ENCODE data around the gene LRIT1.

Gene LRIT1

GRCh38 chr10:84254552-84255478 lies 13.5 kb upstream of the LRIT1 start:
- FAIRE-seq, result no peak

GRCh38 chr10:84248794-84249193 lies 7.4 kb upstream of the LRIT1 start:
- FAIRE-seq, result no peak

- FAIRE-seq, result no peak
Observed at GRCh38 chr10:84247496-84247895, 6.2 kb upstream of the LRIT1 start.

GRCh38 chr10:84244651-84245270 lies 3.4 kb upstream of the LRIT1 start, which contains the start of gene RGR:
Gene RGR (plus strand): TSS chr10:84245053. CDS start chr10:84245091, 38 bp downstream.
- no peak for FAIRE-seq

GRCh38 chr10:84243759-84244158 lies 2.4 kb upstream of the LRIT1 start:
- FAIRE-seq, result no peak

GRCh38 chr10:84238909-84239308 lies 2.4 kb downstream of the LRIT1 start:
- FAIRE-seq, result no peak

GRCh38 chr10:84237199-84238051 lies 3.9 kb downstream of the LRIT1 start:
- FAIRE-seq, result no peak

- no peak for FAIRE-seq
Observed at GRCh38 chr10:84236807-84237198, 4.5 kb downstream of the LRIT1 start.

GRCh38 chr10:84235096-84235495 lies 6.2 kb downstream of the LRIT1 start:
- no peak for FAIRE-seq

GRCh38 chr10:84234479-84234878 lies 6.9 kb downstream of the LRIT1 start:
- no peak for FAIRE-seq

GRCh38 chr10:84233940-84234339 lies 7.4 kb downstream of the LRIT1 start:
- FAIRE-seq, result no peak

GRCh38 chr10:84232376-84232775 lies 9.0 kb downstream of the LRIT1 start:
- no peak for FAIRE-seq

- FAIRE-seq, result no peak
Observed at GRCh38 chr10:84230359-84230758, 11.0 kb downstream of the LRIT1 start.

- FAIRE-seq, result no peak
Observed at GRCh38 chr10:84227810-84228209, 13.5 kb downstream of the LRIT1 start.

- no peak for FAIRE-seq
Observed at GRCh38 chr10:84226616-84227015, 14.7 kb downstream of the LRIT1 start.

- FAIRE-seq, result no peak
Observed at GRCh38 chr10:84225427-84226173, 15.7 kb downstream of the LRIT1 start, which contains the start of gene LRIT2. Gene LRIT2 (minus strand): TSS chr10:84225544. CDS start chr10:84225520, 24 bp downstream.

- FAIRE-seq, result no peak
Observed at GRCh38 chr10:84224411-84225028, 16.8 kb downstream of the LRIT1 start.

- no peak for FAIRE-seq
Observed at GRCh38 chr10:84221916-84222315, 19.4 kb downstream of the LRIT1 start.

- FAIRE-seq, result no peak
Observed at GRCh38 chr10:84217746-84218145, 23.6 kb downstream of the LRIT1 start.

- FAIRE-seq, result no peak
Observed at GRCh38 chr10:84216834-84217233, 24.5 kb downstream of the LRIT1 start.

GRCh38 chr10:84214612-84215235 lies 26.6 kb downstream of the LRIT1 start:
- no peak for FAIRE-seq
